GM18951 (cell line): ENCODE measurements around the gene GGA2.

Experiments
- POLR2A ChIP-seq: IDR thresholded peaks from 4 replicates; pipeline ENCODE4 v1.6.1; 2011; ENCODE audit warnings: mild to moderate bottlenecking; ENCODE audit not compliant: insufficient read length, insufficient read depth; ENCODE audit errors: extremely low read depth
- in situ Hi-C: fragments of 300-500 bp; cut with MboI; formaldehyde crosslinking; loops from one replicate; pipeline ENCODE4 v1.12.0; 2022; ENCODE audit warnings: low sequenced_read_pairs, mixed read lengths, inconsistent platforms; ENCODE audit not compliant: unreplicated experiment

The GGA2 gene

DNA sequence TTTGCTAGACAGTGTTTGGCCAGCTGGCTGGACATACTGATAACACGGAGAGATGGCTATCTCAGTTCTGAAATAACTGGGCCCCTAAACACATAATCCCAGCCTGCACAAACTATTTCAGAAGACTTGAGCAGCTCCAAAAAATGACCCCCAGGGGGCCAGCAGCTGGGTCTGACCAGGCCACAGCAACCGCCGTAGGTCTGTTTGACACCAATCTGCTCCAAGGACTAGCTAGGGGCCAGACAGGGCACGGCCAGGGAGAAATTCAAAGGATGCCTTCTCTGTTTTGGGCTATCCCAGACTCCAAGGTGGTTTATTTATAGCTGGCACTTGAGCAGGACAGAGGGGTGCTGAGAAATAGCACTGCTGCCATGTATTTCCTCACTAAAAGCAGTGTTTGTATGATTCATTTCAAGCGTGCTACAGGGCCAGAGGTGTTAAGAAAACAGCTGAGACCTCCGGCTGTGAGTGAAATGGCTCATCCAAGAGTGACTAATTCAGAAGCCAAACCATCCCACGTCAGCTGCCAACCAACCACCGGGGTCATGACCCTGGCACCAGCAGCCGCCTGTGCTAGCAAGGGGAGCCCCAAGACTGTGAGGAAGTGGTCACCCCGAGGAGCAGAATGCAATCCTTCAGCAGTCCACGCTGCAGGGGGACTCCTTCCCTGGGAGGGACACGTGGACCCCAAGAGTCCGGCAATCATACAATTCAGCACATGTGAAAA, 5.7 kb downstream of the GGA2 start:
- in situ Hi-C loops = no loop called here
- no peak for TF ChIP-seq POLR2A

- no peak for TF ChIP-seq POLR2A
- in situ Hi-C loops = no loop called here
These were observed 6.2 kb downstream of the GGA2 start for GRCh38 chr16:23504076-23504452.

- in situ Hi-C loops = no loop called here
These were observed 7.8 kb downstream of the GGA2 start for GRCh38 chr16:23502466-23502865.

GRCh38 chr16:23501291-23501690, 9.0 kb downstream of the GGA2 start:
- no peak for TF ChIP-seq POLR2A
- in situ Hi-C loops = no loop called here

More at GRCh38 chr16:23502466-23502865, 7.8 kb downstream of the GGA2 start:
- no peak for TF ChIP-seq POLR2A

- no peak for TF ChIP-seq POLR2A
- in situ Hi-C loops = no loop called here
These were observed 9.4 kb downstream of the GGA2 start for GRCh38 chr16:23500862-23501225.

DNA sequence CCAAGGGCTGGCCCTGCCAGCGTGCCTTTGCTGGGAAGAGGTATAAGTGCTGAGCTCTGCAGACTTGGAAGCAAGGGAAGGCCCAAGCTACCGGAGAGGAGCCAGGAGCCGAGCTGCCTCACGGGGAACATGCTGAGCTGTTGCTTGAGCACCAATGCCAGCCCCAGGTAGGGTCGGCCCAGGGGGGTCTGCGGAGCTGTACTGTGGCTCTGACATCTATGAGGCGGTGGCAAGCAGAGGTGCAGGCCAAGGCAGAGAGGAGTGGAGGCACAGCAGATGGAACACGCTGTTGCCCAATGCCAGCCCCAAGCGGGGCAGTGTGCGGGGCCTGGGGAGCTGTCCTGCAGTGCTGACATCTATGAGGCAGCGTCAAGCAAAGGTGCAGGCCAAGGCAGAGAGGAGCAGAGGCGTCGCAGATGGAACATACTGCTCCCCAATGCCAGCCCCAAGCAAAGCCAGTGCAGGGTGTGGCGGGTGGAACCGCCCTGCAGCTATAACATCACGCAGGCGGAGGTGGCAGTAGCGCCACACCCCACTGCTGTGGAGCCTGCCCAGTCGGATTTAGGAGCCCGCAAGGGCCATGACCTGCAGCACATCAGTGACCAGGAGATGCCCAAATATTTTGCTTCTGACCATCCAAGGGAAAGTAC, 10.0 kb downstream of the GGA2 start:
- TF ChIP-seq POLR2A = no peak

DNA sequence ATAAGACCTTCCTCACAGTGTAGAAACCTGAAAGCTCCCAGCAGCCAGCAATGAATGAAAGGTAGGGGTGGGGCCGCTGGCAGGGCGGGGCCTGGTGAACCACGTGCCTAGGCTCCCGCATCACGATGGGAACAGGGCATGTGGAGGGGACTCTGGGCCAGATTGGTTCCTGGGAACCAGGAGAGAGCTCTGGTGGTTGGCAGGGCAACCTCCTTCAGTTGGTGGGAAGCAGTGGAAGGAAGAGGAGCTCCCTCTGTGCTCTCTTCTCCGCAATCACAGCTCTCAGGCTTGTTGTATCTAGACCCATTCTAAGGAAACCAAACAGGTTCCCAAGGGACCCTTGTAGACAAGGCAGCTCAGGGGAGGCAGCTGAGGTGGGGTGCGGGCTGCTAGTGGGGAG, 10.5 kb downstream of the GGA2 start:
- TF ChIP-seq POLR2A = no peak
- in situ Hi-C loops = no loop called here

More for the DNA sequence above, 10.0 kb downstream of the GGA2 start:
- in situ Hi-C loops = no loop called here

DNA sequence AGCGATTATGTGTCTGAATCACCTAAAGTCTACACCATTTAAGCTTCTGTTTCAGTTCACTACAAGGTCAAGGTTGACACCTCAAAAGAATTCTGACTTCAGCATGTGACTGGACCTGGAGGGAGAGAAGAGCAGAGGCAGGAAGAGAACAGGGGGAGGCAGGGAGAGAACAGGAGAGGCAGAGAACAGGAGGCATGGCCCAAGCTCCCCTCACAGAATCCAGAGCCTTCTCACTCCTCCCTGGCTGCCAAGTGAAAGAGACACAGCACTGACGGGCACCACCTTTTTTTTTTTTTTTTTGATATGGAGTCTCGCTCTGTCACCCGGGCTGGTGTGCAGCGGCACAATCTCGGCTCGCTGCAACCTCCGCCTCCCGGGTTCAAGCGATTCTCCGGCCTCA, 11.4 kb downstream of the GGA2 start:
- in situ Hi-C loops = no loop called here
- no peak for TF ChIP-seq POLR2A

DNA sequence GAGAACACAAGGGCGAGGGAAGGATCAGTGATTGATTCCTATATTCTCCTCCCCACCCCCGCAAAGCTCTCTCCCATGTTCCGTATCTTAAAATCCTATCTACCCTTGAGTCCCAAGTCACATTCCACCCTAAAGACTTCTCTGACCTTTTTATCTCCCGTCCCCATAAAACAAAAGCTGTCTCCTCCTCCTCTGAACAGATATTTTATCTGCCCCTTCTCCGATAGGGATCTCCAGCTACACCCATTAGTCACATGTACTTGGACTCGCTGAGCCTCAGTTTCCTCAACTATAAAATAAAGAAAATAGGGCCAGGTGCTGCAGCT, 12.8 kb downstream of the GGA2 start:
- in situ Hi-C loops = no loop called here
- TF ChIP-seq POLR2A = no peak

GRCh38 chr16:23496821-23497542, 13.3 kb downstream of the GGA2 start:
- TF ChIP-seq POLR2A = no peak
- in situ Hi-C loops = no loop called here

DNA sequence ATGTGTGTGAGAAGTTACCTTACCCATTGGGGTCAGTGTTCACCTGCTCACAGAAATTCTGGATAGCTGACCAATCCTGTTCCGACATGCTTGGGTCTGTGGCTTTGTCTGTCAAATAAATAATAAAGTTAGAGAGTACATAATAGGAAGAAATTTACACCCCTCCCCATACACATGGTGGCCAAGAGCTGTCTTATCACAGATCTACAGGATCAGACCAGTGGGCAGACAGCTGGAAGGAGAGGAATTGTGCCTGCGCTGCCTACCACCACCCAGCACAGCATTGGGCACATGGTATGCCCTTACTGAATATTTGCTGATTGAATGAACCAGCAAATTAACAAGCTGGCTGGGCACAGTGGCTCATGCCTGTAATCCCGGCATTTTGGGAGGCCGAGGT, 14.6 kb downstream of the GGA2 start:
- TF ChIP-seq POLR2A = no peak
- in situ Hi-C loops = no loop called here

DNA sequence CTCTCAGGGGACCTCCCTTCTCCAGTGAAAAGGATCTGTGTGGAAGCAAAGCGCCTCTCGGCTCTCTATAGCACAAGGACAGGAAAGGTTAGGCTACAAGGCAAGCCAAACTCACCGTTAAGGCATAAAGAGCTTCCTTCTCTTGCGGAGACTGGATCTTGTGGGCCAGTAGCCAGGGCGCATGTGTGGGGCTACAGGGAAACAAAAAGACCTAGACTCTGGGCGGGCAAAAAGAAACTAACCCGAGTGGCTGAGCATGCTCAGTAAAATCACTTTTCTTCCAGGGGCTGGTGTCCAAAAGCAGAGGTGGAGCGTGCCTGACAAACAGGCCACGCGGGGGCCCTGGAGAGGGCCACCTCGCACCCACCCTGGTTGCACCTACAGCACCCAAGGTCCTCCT, 16.1 kb downstream of the GGA2 start:
- in situ Hi-C loops = no loop called here

DNA sequence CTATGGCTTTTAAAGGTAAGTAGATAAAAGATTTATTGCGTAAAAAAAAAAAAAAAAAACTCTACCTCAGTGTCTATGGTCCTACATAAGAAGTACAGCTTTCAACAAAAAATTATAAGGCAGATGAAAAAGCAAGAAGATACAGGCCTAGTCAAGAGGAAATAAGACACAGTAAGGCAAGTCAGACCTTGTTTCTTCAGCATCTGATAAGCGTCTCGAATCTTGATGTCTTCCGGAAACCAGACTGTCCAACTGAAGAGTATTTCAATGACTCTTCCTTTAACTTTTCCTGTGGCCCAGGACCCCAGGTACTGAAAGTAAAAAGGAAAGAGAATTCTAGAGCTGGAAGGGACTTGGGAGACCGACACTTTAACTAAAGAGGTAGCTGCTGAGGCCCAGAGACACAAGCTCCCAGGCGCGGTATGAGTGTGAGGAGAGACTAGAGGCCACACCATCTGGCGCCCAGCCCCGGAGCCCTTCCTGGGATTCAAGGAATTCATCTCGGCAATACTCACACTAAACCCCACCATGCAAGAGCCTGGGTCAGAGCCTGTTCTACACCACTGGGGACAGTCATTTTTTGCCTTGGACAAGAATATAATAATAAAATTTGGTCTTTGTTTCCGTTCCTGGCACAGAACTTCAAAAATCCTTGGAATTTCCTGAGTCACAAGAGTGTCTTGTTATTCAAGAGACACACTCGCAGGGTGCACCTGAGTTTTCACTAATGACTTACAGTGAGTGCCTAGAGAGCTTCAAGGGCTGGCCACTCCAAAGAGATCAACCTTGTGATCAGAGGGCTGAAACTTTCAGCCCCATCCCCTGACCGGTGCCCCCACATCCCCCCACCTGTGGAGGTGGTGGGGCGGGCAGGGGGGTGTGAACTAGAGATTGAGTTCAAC, 18.6 kb downstream of the GGA2 start:
- no peak for TF ChIP-seq POLR2A
- in situ Hi-C loops = no loop called here

More for the DNA sequence above, 16.1 kb downstream of the GGA2 start:
- no peak for TF ChIP-seq POLR2A
